DND-41 (cell line): Measurements from ENCODE around the gene CAMSAP2.

ENCODE experiments used
- ATAC-seq: fragments of 200-7000 bp; cut with Tn5 transposase; 3 replicates; pipeline ENCODE4 v1.9.1; 2021; ENCODE audit warnings: low read depth; ENCODE audit not compliant: insufficient read depth
- DNase-seq: peaks from one replicate; pipeline ENCODE4 v3.0.0-alpha.2; 2020
- H2AFZ ChIP-seq: 2 replicates; pipeline ENCODE4 v1.6.0; 2012; ENCODE audit warnings: low read depth, low read length
- H3K27ac ChIP-seq: 2 replicates; pipeline ENCODE4 v1.5.1; 2012; ENCODE audit warnings: low read length, inconsistent platforms
- H3K27me3 ChIP-seq: fragments of 200-600 bp; sonication (generic); 2 replicates; pipeline ENCODE4 v1.6.0; 2012; ENCODE audit warnings: low read length, mild to moderate bottlenecking, inconsistent platforms; ENCODE audit not compliant: insufficient read depth, poor library complexity
- H3K36me3 ChIP-seq: 2 replicates; pipeline ENCODE4 v1.5.1; 2012; ENCODE audit warnings: low read length, inconsistent platforms; ENCODE audit not compliant: insufficient read depth
- H3K4me1 ChIP-seq: 2 replicates; pipeline ENCODE4 v1.5.1; 2012; ENCODE audit warnings: mild to moderate bottlenecking, low read length; ENCODE audit not compliant: insufficient read depth
- H3K4me2 ChIP-seq: 2 replicates; pipeline ENCODE4 v1.6.0; 2012; ENCODE audit warnings: mild to moderate bottlenecking, moderate library complexity, low read length, inconsistent platforms; ENCODE audit not compliant: insufficient read depth
- H3K4me3 ChIP-seq, 2 experiments: fragments of 200-600 bp in 1 of 2; shearing (Covaris generic) in 1 of 2; 2 replicates each; pipeline ENCODE4 v1.5.1; 2012 to 2016; ENCODE audit warnings: inconsistent platforms in 2 of 2, low read length in 2 of 2, mild to moderate bottlenecking in 2 of 2, low read depth in 1 of 2, moderate library complexity in 1 of 2
- H3K79me2 ChIP-seq: 2 replicates; pipeline ENCODE4 v1.6.0; 2012; ENCODE audit warnings: low read length, inconsistent platforms; ENCODE audit not compliant: insufficient read depth
- H3K9ac ChIP-seq: 2 replicates; pipeline ENCODE4 v1.6.0; 2012; ENCODE audit warnings: low read depth, mild to moderate bottlenecking, inconsistent platforms, low read length, moderate library complexity
- H3K9me3 ChIP-seq: 2 replicates; pipeline ENCODE4 v1.5.1; 2012; ENCODE audit warnings: low read length, moderate library complexity, mild to moderate bottlenecking, inconsistent platforms; ENCODE audit not compliant: insufficient read depth, severe bottlenecking
- H4K20me1 ChIP-seq: 2 replicates; pipeline ENCODE4 v1.6.0; 2012; ENCODE audit warnings: low read length; ENCODE audit not compliant: insufficient read depth
- CTCF ChIP-seq: IDR thresholded peaks from 2 replicates; pipeline ENCODE4 v1.5.1; 2012; ENCODE audit warnings: borderline replicate concordance, low read length, moderate library complexity, mild to moderate bottlenecking; ENCODE audit not compliant: poor library complexity, severe bottlenecking; ENCODE audit errors: extremely low read depth
- EZH2 ChIP-seq: IDR thresholded peaks from 3 replicates; pipeline ENCODE4 v1.6.1; 2012; ENCODE audit warnings: borderline replicate concordance, low read depth, mild to moderate bottlenecking, moderate library complexity, low read length, inconsistent platforms; ENCODE audit not compliant: severe bottlenecking

The CAMSAP2 gene

GRCh38 chr1:200846398-200846797 is 107.7 kb downstream of the CAMSAP2 start:
- Histone ChIP-seq H3K36me3 (no peaks in the 10 kb centered on the region), H3K9ac (no peak overlapping the region), H3K4me3 (no peak overlapping the region), H3K27me3 (no peaks in the 10 kb centered on the region), H4K20me1 (no peaks in the 10 kb centered on the region), H2AFZ (no peak overlapping the region), H3K79me2 (no peaks in the 10 kb centered on the region), H3K27ac (no peak overlapping the region), H3K4me2 (no peak overlapping the region), H3K9me3 (no peaks in the 10 kb centered on the region), H3K4me1 (no peaks in the 10 kb centered on the region)
- no peak for DNase-seq
- TF ChIP-seq CTCF (no peak), EZH2 (no peak)
- ATAC-seq, result no peak

GRCh38 chr1:200849430-200849829 is 110.7 kb downstream of the CAMSAP2 start:
- no peaks in the 10 kb centered on the region for H3K27me3 ChIP-seq
- TF ChIP-seq CTCF (no peak), EZH2 (no peak)
- no peak overlapping the region for H3K9ac ChIP-seq
- no peak overlapping the region for H3K4me3 ChIP-seq
- no peaks in the 10 kb centered on the region for H4K20me1 ChIP-seq
- H3K79me2 ChIP-seq, result no peaks in the 10 kb centered on the region
- no peaks in the 10 kb centered on the region for H3K36me3 ChIP-seq
- no peak for ATAC-seq
- H3K9me3 ChIP-seq, result no peaks in the 10 kb centered on the region
- DNase-seq, result no peak
- H2AFZ ChIP-seq, result no peak overlapping the region
- no peak overlapping the region for H3K27ac ChIP-seq
- no peaks in the 10 kb centered on the region for H3K4me1 ChIP-seq
- H3K4me2 ChIP-seq, result no peak overlapping the region

GRCh38 chr1:200850554-200850953 is 111.9 kb downstream of the CAMSAP2 start:
- Histone ChIP-seq H3K4me3 (no peak overlapping the region), H3K4me1 (no peaks in the 10 kb centered on the region), H4K20me1 (no peaks in the 10 kb centered on the region), H2AFZ (no peak overlapping the region), H3K36me3 (no peaks in the 10 kb centered on the region), H3K27ac (no peak overlapping the region), H3K9ac (no peak overlapping the region), H3K4me2 (no peak overlapping the region), H3K79me2 (no peaks in the 10 kb centered on the region), H3K27me3 (no peaks in the 10 kb centered on the region), H3K9me3 (no peaks in the 10 kb centered on the region)
- TF ChIP-seq CTCF (no peak), EZH2 (no peak)
- ATAC-seq, result no peak
- no peak for DNase-seq

GRCh38 chr1:200856716-200857357 is 118.1 kb downstream of the CAMSAP2 start:
- Histone ChIP-seq H3K27ac (no peak overlapping the region), H2AFZ (no peak overlapping the region), H4K20me1 (no peaks in the 10 kb centered on the region), H3K4me3 (no peak overlapping the region), H3K9me3 (no peaks in the 10 kb centered on the region), H3K4me1 (no peaks in the 10 kb centered on the region), H3K9ac (no peak overlapping the region), H3K36me3 (0 out of 2 replicates have a peak, but pooled peaks cover 4% of the 10 kb centered on the region), H3K27me3 (no peaks in the 10 kb centered on the region), H3K4me2 (no peak overlapping the region), H3K79me2 (no peaks in the 10 kb centered on the region)
- DNase-seq (no peak), ATAC-seq (no peak)
- no peak for TF ChIP-seq EZH2
- TF ChIP-seq CTCF, result no peak
